ENCODE measurements around the gene NACC2. TPM values are rescaled to one million over a fixed set of nuclear protein-coding genes. Genes with fewer than 3 reads are reported as not detected.

The NACC2 gene
- total RNA-seq, 1 donor from 2014 or later = 1.6 TPM

DNA sequence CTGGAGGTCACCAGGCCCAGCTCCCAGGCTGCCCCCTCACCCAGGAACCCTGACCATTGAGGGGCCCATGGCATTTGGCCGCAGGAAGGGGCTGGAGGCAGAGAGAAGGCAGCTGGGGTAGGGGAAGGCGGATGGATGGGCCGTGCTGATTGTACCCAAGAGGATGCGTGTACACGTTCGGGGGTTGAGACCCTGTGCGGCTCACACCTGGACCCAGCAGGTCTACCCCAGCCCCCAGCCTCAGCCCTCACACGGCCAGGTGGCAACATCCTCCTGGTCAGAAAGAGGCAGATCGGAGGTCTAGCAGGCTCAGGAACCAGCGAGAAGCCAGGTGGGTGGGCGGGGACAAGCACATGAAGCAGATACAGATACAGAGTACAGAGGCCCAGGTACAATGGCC lies 33.7 kb downstream of the NACC2 start:
- ChIA-PET CTCF (no interaction called here), POLR2A (no interaction called here)
- Mint-ChIP-seq H3K27me3 (peaks cover 8% of the 10 kb centered on the region), H3K4me3 (no peak overlapping the region), H3K9me3 (no peaks in the 10 kb centered on the region), H3K27ac (no peak overlapping the region), H3K36me3 (ENCODE audit: low read depth) (no peaks in the 10 kb centered on the region), H3K4me1 (peaks cover 14% of the 10 kb centered on the region)
- TF ChIP-seq, protein P1, sequence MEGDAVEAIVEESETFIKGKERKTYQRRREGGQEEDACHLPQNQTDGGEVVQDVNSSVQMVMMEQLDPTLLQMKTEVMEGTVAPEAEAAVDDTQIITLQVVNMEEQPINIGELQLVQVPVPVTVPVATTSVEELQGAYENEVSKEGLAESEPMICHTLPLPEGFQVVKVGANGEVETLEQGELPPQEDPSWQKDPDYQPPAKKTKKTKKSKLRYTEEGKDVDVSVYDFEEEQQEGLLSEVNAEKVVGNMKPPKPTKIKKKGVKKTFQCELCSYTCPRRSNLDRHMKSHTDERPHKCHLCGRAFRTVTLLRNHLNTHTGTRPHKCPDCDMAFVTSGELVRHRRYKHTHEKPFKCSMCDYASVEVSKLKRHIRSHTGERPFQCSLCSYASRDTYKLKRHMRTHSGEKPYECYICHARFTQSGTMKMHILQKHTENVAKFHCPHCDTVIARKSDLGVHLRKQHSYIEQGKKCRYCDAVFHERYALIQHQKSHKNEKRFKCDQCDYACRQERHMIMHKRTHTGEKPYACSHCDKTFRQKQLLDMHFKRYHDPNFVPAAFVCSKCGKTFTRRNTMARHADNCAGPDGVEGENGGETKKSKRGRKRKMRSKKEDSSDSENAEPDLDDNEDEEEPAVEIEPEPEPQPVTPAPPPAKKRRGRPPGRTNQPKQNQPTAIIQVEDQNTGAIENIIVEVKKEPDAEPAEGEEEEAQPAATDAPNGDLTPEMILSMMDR (IDR thresholded peaks at IDR 0.05) = no peak
- ATAC-seq (ENCODE audit: low read depth) (no peak), DNase-seq (no peak)
- intact Hi-C loops (cut with micrococcal nuclease) = no loop called here

DNA sequence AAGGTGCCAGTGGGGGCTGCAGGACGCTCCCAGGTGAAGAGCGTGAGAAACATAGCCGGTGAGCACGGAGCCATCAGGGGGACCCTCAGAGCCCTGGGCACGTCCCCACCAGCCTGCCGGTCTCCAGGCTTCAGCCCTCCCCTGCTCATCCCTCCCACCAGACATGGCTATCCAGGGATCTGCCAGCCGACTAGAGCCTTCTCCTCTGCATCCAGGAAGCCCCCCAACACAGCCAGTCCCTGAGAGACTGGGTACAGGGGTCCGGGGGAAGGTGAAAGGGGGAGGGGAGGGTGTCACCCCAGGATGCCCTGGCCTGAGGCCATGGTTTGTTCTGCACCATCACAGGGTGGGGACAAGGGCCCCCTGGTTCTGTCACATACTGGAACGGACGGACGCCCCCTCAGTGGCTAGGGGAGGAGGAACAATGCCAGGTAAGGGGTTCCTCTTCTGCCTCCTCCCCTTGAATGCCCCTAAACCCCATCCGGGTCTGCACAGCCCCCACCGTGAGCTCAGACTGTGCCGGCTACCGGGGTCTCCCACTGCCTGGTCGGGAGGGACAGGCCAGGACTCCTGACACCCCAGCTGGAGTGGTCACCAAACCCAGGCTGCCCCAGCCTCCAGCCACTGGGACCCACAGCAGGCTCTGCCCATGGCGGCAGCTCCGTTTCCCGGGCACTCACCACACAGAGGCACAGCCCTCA lies 34.3 kb downstream of the NACC2 start:
- Mint-ChIP-seq H3K4me3 (no peak overlapping the region), H3K27ac (no peak overlapping the region), H3K4me1 (peaks cover 18% of the 10 kb centered on the region), H3K27me3 (peaks cover 8% of the 10 kb centered on the region), H3K36me3 (ENCODE audit: low read depth) (no peaks in the 10 kb centered on the region), H3K9me3 (no peaks in the 10 kb centered on the region)
- ATAC-seq (ENCODE audit: low read depth) (no peak), DNase-seq (no peak)
- ChIA-PET CTCF (no interaction called here), POLR2A (no interaction called here)
- TF ChIP-seq, protein P1 (IDR thresholded peaks at IDR 0.05) = no peak
- intact Hi-C loops (cut with micrococcal nuclease) = no loop called here

DNA sequence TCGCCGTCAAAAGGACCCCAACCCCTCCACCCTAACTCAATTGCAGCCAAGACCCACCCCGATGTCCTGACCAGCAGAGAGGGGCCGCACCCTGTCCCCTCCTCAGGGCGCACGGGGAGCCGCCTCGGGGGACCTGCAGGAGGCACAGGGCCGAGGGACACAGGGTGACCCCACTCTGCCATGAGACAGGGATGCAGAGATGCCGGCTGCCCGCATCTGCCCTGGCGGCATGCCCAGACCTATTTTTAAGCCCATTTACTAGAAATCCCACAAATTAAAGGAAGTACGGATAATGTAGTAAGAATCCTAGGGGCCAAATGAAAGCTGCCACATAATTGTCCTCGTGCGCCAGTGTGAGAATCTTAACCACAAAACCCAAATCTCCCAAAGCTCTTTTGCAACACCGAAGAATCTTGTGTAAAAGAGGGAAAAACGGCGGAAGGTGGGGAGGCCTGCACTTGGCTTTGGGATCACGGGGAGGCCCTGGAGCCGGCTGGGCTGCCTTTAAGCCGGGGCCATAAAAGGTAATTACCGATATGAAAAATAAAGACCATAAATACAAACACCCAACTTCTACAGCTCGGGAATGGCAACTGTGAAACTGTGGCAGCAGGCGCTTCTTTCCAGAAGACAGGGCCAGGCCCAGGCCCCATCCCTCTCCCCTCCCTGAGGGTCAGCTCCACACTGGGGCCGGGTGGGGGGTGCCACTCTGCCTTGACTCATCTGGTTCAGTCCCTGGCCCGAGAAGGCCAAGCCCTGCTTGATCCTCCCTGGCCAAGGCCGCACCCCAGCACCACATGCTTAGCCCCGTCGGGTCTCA lies 35.0 kb downstream of the NACC2 start:
- no peak overlapping the region for H3K4me3 Mint-ChIP-seq
- peaks cover 8% of the 10 kb centered on the region for H3K27me3 Mint-ChIP-seq
- ATAC-seq (ENCODE audit: low read depth) (no peak), DNase-seq (no peak)
- TF ChIP-seq, protein P1 (IDR thresholded peaks at IDR 0.05) = no peak
- peaks cover 25% of the 10 kb centered on the region for H3K4me1 Mint-ChIP-seq
- CTCF ChIA-PET = no interaction called here
- H3K36me3 Mint-ChIP-seq (ENCODE audit: low read depth) = no peaks in the 10 kb centered on the region
- intact Hi-C loops (cut with micrococcal nuclease) = no loop called here
- POLR2A ChIA-PET = no interaction called here
- H3K27ac Mint-ChIP-seq = no peak overlapping the region
- no peaks in the 10 kb centered on the region for H3K9me3 Mint-ChIP-seq

- peaks cover 3% of the 10 kb centered on the region for H3K27me3 Mint-ChIP-seq
- no peak for DNase-seq
- ChIA-PET POLR2A (no interaction called here), CTCF (no interaction called here)
- H3K4me3 Mint-ChIP-seq = no peak overlapping the region
- H3K4me1 Mint-ChIP-seq = peaks cover 30% of the 10 kb centered on the region
- no peak overlapping the region for H3K27ac Mint-ChIP-seq
- no peak for ATAC-seq (ENCODE audit: low read depth)
- no peaks in the 10 kb centered on the region for H3K36me3 Mint-ChIP-seq (ENCODE audit: low read depth)
- no peaks in the 10 kb centered on the region for H3K9me3 Mint-ChIP-seq
- intact Hi-C loops (cut with micrococcal nuclease) = no loop called here
- TF ChIP-seq, protein P1 (IDR thresholded peaks at IDR 0.05) = no peak
Measured at GRCh38 chr9:136059321-136059791, 35.7 kb downstream of the NACC2 start.

- H3K36me3 Mint-ChIP-seq (ENCODE audit: low read depth) = no peaks in the 10 kb centered on the region
- TF ChIP-seq, protein P1 (IDR thresholded peaks at IDR 0.05) = no peak
- ChIA-PET CTCF (no interaction called here), POLR2A (no interaction called here)
- H3K27ac Mint-ChIP-seq = no peak overlapping the region
- DNase-seq (no peak), ATAC-seq (ENCODE audit: low read depth) (no peak)
- intact Hi-C loops (cut with micrococcal nuclease) = no loop called here
- H3K4me1 Mint-ChIP-seq = peaks cover 30% of the 10 kb centered on the region
- H3K9me3 Mint-ChIP-seq = no peaks in the 10 kb centered on the region
- no peak overlapping the region for H3K4me3 Mint-ChIP-seq
- H3K27me3 Mint-ChIP-seq = peaks cover 1% of the 10 kb centered on the region
Measured at GRCh38 chr9:136058801-136059302, 36.2 kb downstream of the NACC2 start.
